GM19438 (cell line): ENCODE data around the gene FBRSL1.
A peak's percentile ranks its signal among the peaks of the same experiment; 100 is the strongest.
"Not testable (repeated sequence)": the region's sequence is repeated elsewhere in the genome, so short reads cannot be mapped to it uniquely, and the experiment has no call there.

Source experiments
- ATAC-seq: cut with Tn5 transposase; IDR thresholded peaks from one replicate; pipeline ENCODE4 v1.9.1; 2021; ENCODE audit warnings: low read depth; ENCODE audit not compliant: unreplicated experiment

The FBRSL1 gene

GRCh38 chr12:132489602-132490266 is at the start of gene FBRSL1:
Gene FBRSL1 (plus strand): TSS chr12:132490151.
- peak; percentile 50 for ATAC-seq

GRCh38 chr12:132440420-132440819 is 49.5 kb upstream of the FBRSL1 start:
- ATAC-seq, result not testable (repeated sequence)

GRCh38 chr12:132441871-132442863 is 47.8 kb upstream of the FBRSL1 start:
- no peak for ATAC-seq

GRCh38 chr12:132443091-132443490 is 46.9 kb upstream of the FBRSL1 start:
- no peak for ATAC-seq

- no peak for ATAC-seq
Measured at GRCh38 chr12:132444283-132444682, 45.7 kb upstream of the FBRSL1 start.

GRCh38 chr12:132444957-132445883 is 44.7 kb upstream of the FBRSL1 start:
- peak; percentile 51 for ATAC-seq

GRCh38 chr12:132445884-132446632 is 43.9 kb upstream of the FBRSL1 start:
- ATAC-seq, result no peak

- no peak for ATAC-seq
Measured at GRCh38 chr12:132446633-132447326, 43.2 kb upstream of the FBRSL1 start.

- no peak for ATAC-seq
Measured at GRCh38 chr12:132447327-132447720, 42.6 kb upstream of the FBRSL1 start.

GRCh38 chr12:132447731-132448462 is 42.1 kb upstream of the FBRSL1 start:
- no peak for ATAC-seq

- ATAC-seq, result no peak
Measured at GRCh38 chr12:132448463-132448820, 41.5 kb upstream of the FBRSL1 start.

GRCh38 chr12:132449565-132450417 is 40.2 kb upstream of the FBRSL1 start:
- ATAC-seq, result peak; percentile 54

- no peak for ATAC-seq
Measured at GRCh38 chr12:132450418-132451171, 39.4 kb upstream of the FBRSL1 start.

GRCh38 chr12:132451172-132451835 is 38.6 kb upstream of the FBRSL1 start:
- ATAC-seq, result no peak

GRCh38 chr12:132451836-132452195 is 38.1 kb upstream of the FBRSL1 start:
- no peak for ATAC-seq

- ATAC-seq, result no peak
Measured at GRCh38 chr12:132452596-132453350, 37.2 kb upstream of the FBRSL1 start.
